RCC 7860 (cell line): ENCODE data around the gene DENND5A.
A peak's percentile ranks its signal among the peaks of the same experiment; 100 is the strongest.

ENCODE experiments used
- DNase-seq: peaks from one replicate; pipeline ENCODE4 v3.0.0-alpha.2; 2015; ENCODE audit warnings: low spot score
- FAIRE-seq: peaks from 2 replicates; lab custom pipeline; 2012; peaks lifted over from hg19 to GRCh38; lab: Jason Lieb, UNC

The DENND5A gene

GRCh38 chr11:9265211-9266131, at the start of gene DENND5A:
DENND5A (minus strand) TSS chr11:9265350; CDS start chr11:9265069, 281 bp downstream.
- DNase-seq, result peak; percentile 77
- FAIRE-seq, result no peak

- DNase-seq (peak; percentile 95), FAIRE-seq (no peak)
Observed at GRCh38 chr11:9314291-9315077, 49.3 kb upstream of the DENND5A start, which contains the start of gene TMEM41B. TMEM41B (minus strand) TSS chr11:9314593; CDS start chr11:9314441, 152 bp downstream.

GRCh38 chr11:9313648-9314290, 48.6 kb upstream of the DENND5A start:
- DNase-seq (no peak), FAIRE-seq (no peak)

- DNase-seq (no peak), FAIRE-seq (no peak)
Observed at GRCh38 chr11:9310485-9311090, 45.4 kb upstream of the DENND5A start.

GRCh38 chr11:9304178-9304577, 39.0 kb upstream of the DENND5A start:
- FAIRE-seq (no peak), DNase-seq (no peak)

GRCh38 chr11:9302448-9302847, 37.3 kb upstream of the DENND5A start:
- FAIRE-seq (no peak), DNase-seq (no peak)

GRCh38 chr11:9301720-9302119, 36.6 kb upstream of the DENND5A start:
- DNase-seq, result no peak
- FAIRE-seq, result no peak

- DNase-seq, result no peak
- FAIRE-seq, result no peak
Observed at GRCh38 chr11:9293646-9294045, 28.5 kb upstream of the DENND5A start.

GRCh38 chr11:9285850-9286587, 20.9 kb upstream of the DENND5A start:
- DNase-seq, result no peak
- FAIRE-seq, result no peak

- DNase-seq (peak; percentile 40), FAIRE-seq (peak; percentile 75)
Observed at GRCh38 chr11:9280655-9281301, 15.6 kb upstream of the DENND5A start.

- no peak for FAIRE-seq
- DNase-seq, result no peak
Observed at GRCh38 chr11:9277176-9277575, 12.0 kb upstream of the DENND5A start.

GRCh38 chr11:9276571-9276970, 11.4 kb upstream of the DENND5A start:
- FAIRE-seq, result no peak
- DNase-seq, result no peak

- DNase-seq (no peak), FAIRE-seq (no peak)
Observed at GRCh38 chr11:9274499-9275258, 9.5 kb upstream of the DENND5A start.

- no peak for DNase-seq
- no peak for FAIRE-seq
Observed at GRCh38 chr11:9273376-9274336, 8.5 kb upstream of the DENND5A start.

- DNase-seq (no peak), FAIRE-seq (no peak)
Observed at GRCh38 chr11:9269492-9270013, 4.4 kb upstream of the DENND5A start.

- DNase-seq (no peak), FAIRE-seq (no peak)
Observed at GRCh38 chr11:9267680-9268079, 2.5 kb upstream of the DENND5A start.

- FAIRE-seq, result no peak
- DNase-seq, result no peak
Observed at GRCh38 chr11:9266926-9267325, 1.8 kb upstream of the DENND5A start.
